Thyroid gland (tissue), 4 donors: ENCODE data around the gene AMDHD1.

ENCODE experiments used
- POLR2A ChIP-seq, 2 donors: fragments of 450-650 bp; IDR thresholded peaks; one replicate each; pipeline ENCODE4 v1.6.1; 2017; ENCODE audit warnings: antibody characterized with exemption in 2 of 2, mild to moderate bottlenecking in 2 of 2, moderate library complexity in 1 of 2
- TF ChIP-seq, protein P1 (sequence below), 6 experiments: fragments of 200-600 bp in 3 of 6; fragments of 450-650 bp in 3 of 6; sonication (generic) in 3 of 6; IDR thresholded peaks; one replicate each; pipeline ENCODE4 v1.5.1; 2016 to 2019; ENCODE audit warnings: antibody characterized with exemption in 6 of 6, mild to moderate bottlenecking in 2 of 6, inconsistent platforms in 1 of 6, moderate library complexity in 1 of 6

DNA sequence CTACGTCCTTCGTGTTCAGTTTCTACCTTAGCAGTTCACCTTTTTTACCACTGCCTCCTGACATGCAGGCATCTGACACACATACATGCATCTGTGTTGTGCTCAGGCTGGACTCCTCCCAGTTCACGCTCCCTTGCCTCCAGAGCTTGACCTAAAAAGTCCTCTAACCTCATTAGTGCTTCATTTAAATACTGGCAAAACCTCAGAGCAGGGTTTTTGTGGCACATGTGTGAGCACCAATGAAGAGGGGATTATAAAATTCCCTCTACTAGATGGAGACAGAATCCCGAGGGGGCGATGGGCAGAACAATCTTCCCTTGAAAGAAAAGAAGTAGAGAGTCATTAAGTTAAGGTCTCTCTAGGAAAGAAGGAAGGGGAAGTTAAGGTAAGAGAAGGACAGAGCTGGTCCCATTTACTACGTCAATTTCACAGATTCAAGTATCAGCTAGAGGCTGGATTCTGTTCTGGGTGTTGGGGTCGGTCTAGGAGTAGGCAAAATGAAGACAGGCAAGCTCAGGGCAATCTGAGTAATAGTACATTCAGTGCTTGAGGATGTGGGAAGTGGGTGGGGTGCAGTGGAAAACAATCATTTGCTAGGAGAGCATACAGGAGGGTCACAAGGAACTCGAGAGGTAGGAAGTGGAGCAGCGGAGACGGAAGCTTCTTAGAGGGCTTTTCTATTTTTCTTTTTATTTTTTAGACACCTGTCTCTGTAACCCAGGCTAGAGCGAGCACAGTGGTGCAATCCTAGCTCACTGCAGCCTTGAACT, 45.6 kb downstream of the AMDHD1 start:
- TF ChIP-seq, protein P1, sequence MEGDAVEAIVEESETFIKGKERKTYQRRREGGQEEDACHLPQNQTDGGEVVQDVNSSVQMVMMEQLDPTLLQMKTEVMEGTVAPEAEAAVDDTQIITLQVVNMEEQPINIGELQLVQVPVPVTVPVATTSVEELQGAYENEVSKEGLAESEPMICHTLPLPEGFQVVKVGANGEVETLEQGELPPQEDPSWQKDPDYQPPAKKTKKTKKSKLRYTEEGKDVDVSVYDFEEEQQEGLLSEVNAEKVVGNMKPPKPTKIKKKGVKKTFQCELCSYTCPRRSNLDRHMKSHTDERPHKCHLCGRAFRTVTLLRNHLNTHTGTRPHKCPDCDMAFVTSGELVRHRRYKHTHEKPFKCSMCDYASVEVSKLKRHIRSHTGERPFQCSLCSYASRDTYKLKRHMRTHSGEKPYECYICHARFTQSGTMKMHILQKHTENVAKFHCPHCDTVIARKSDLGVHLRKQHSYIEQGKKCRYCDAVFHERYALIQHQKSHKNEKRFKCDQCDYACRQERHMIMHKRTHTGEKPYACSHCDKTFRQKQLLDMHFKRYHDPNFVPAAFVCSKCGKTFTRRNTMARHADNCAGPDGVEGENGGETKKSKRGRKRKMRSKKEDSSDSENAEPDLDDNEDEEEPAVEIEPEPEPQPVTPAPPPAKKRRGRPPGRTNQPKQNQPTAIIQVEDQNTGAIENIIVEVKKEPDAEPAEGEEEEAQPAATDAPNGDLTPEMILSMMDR (IDR thresholded peaks at IDR 0.05) = no peak
- TF ChIP-seq POLR2A (IDR thresholded peaks at IDR 0.05) = no peak
